RWPE2 (cell line): ENCODE data around the gene EAF1.
A peak's percentile ranks its signal among the peaks of the same experiment; 100 is the strongest.

Experiments used
- ATAC-seq: fragments of 200-7000 bp; cut with Tn5 transposase; 3 replicates; pipeline ENCODE4 v1.9.1; 2021; ENCODE audit warnings: low read depth
- DNase-seq: peaks from one replicate; pipeline ENCODE4 v3.0.0-alpha.2; 2020; ENCODE audit warnings: low spot score
- H3K27ac ChIP-seq: fragments of 450-650 bp; 2 replicates; pipeline ENCODE4 v1.5.1; 2017; ENCODE audit warnings: mild to moderate bottlenecking; ENCODE audit not compliant: poor library complexity, severe bottlenecking
- H3K27me3 ChIP-seq: fragments of 250-450 bp; sonication (Bioruptor Pico); 2 replicates; pipeline ENCODE4 v1.5.1; 2021; ENCODE audit warnings: mild to moderate bottlenecking, moderate library complexity; ENCODE audit not compliant: insufficient read depth, poor library complexity, severe bottlenecking
- H3K36me3 ChIP-seq: fragments of 250-450 bp; sonication (Bioruptor Pico); 2 replicates; pipeline ENCODE4 v1.5.1; 2020; ENCODE audit warnings: low read depth, mild to moderate bottlenecking, moderate library complexity
- H3K4me1 ChIP-seq: fragments of 250-450 bp; sonication (Bioruptor Pico); 2 replicates; pipeline ENCODE4 v1.5.1; 2021; ENCODE audit warnings: mild to moderate bottlenecking, moderate library complexity; ENCODE audit not compliant: insufficient read depth, poor library complexity, severe bottlenecking
- H3K4me3 ChIP-seq: fragments of 250-450 bp; sonication (Bioruptor Pico); 2 replicates; pipeline ENCODE4 v1.5.1; 2021; ENCODE audit warnings: mild to moderate bottlenecking, moderate library complexity; ENCODE audit not compliant: severe bottlenecking
- H3K9me3 ChIP-seq: fragments of 250-450 bp; sonication (Bioruptor Pico); 2 replicates; pipeline ENCODE4 v1.5.1; 2021; ENCODE audit warnings: mild to moderate bottlenecking, moderate library complexity; ENCODE audit not compliant: severe bottlenecking
- CTCF ChIP-seq: fragments of 450-650 bp; IDR thresholded peaks from one replicate; pipeline ENCODE4 v1.5.1; 2017; ENCODE audit warnings: mild to moderate bottlenecking, moderate library complexity; ENCODE audit not compliant: poor library complexity, severe bottlenecking

Gene EAF1

DNA sequence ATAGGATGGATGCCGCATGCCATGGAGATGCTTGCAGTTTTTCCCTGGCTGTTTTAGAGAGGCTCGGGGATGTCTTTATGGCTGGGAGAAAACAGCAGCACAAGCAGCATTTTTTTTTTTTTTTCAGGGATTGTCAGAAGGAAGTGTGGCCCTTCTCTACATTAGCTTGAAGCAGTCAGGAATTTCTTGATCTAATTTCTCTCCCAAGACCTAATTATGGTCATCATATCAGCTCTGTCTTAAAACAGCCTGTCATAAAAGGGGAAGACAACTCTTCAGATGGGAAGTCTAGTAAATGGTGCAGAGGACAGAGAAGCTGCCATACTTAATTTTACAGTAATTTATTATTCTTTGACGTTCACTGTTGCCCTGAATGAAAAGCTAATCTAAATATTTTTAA, 44.5 kb downstream of the EAF1 start:
- H3K27me3 ChIP-seq, result no peaks in the 10 kb centered on the region
- no peaks in the 10 kb centered on the region for H3K4me1 ChIP-seq
- H3K36me3 ChIP-seq, result no peaks in the 10 kb centered on the region
- H3K27ac ChIP-seq, result no peak overlapping the region
- no peak for TF ChIP-seq CTCF
- DNase-seq, result no peak
- H3K9me3 ChIP-seq, result no peaks in the 10 kb centered on the region
- H3K4me3 ChIP-seq, result no peak overlapping the region
- no peak for ATAC-seq

- DNase-seq, result no peak
These were observed 47.8 kb downstream of the EAF1 start for GRCh38 chr3:15475161-15475560.

GRCh38 chr3:15476378-15476777, 49.0 kb downstream of the EAF1 start:
- DNase-seq (no peak), ATAC-seq (peak; percentile 44; the same call in 1 of the 3 replicates)
- Histone ChIP-seq H3K4me3 (no peak overlapping the region), H3K9me3 (no peaks in the 10 kb centered on the region), H3K4me1 (no peaks in the 10 kb centered on the region), H3K36me3 (no peaks in the 10 kb centered on the region), H3K27me3 (no peaks in the 10 kb centered on the region), H3K27ac (no peak overlapping the region)
- no peak for TF ChIP-seq CTCF

More at GRCh38 chr3:15475161-15475560, 47.8 kb downstream of the EAF1 start:
- no peaks in the 10 kb centered on the region for H3K4me1 ChIP-seq
- H3K27ac ChIP-seq, result no peak overlapping the region
- H3K36me3 ChIP-seq, result no peaks in the 10 kb centered on the region
- no peak overlapping the region for H3K4me3 ChIP-seq
- no peak for TF ChIP-seq CTCF
- no peak for ATAC-seq
- no peaks in the 10 kb centered on the region for H3K27me3 ChIP-seq
- H3K9me3 ChIP-seq, result no peaks in the 10 kb centered on the region

GRCh38 chr3:15477951-15478639, 50.7 kb downstream of the EAF1 start:
- ATAC-seq, result no peak

More at GRCh38 chr3:15477951-15478639, 50.7 kb downstream of the EAF1 start:
- no peak overlapping the region for H3K27ac ChIP-seq
- DNase-seq, result no peak
- no peaks in the 10 kb centered on the region for H3K9me3 ChIP-seq
- no peak for TF ChIP-seq CTCF
- no peak overlapping the region for H3K4me3 ChIP-seq
- H3K4me1 ChIP-seq, result no peaks in the 10 kb centered on the region
- H3K27me3 ChIP-seq, result no peaks in the 10 kb centered on the region
- H3K36me3 ChIP-seq, result no peaks in the 10 kb centered on the region
